B cell (primary cell): ENCODE data around the gene TRERF1. TPM values are rescaled to one million over a fixed set of nuclear protein-coding genes. Genes with fewer than 3 reads are reported as not detected.

Experiments
- ATAC-seq: fragments of 200-7000 bp; cut with Tn5 transposase; one replicate; pipeline ENCODE4 v1.10.0; 2021; ENCODE audit warnings: low read depth, mild to moderate bottlenecking, moderate number of reproducible peaks, moderate library complexity
- CTCF ChIA-PET: fragments of 350-600 bp; sonication (Branson Sonifier 250); formaldehyde crosslinking; loops from one replicate; lab custom pipeline; 2021; ENCODE audit warnings: antibody characterized with exemption, inconsistent platforms; lab: Charles Lee
- POLR2A ChIA-PET: fragments of 350-600 bp; sonication (Branson Sonifier 250); formaldehyde crosslinking; loops from one replicate; lab custom pipeline; 2021; ENCODE audit warnings: antibody characterized with exemption; lab: Charles Lee
- DNase-seq: peaks from one replicate; pipeline ENCODE4 v3.0.0; 2013
- H2AFZ ChIP-seq: 2 replicates; pipeline ENCODE4 v1.6.1; 2012; ENCODE audit warnings: mild to moderate bottlenecking, low read depth, low read length; ENCODE audit not compliant: insufficient read depth, poor library complexity, severe bottlenecking
- H3K27ac ChIP-seq, 2 donors: 1 replicate in 1 of 2; 2 replicates in 1 of 2; pipeline ENCODE4 v1.5.1; 2012 to 2013; ENCODE audit warnings: low read length in 2 of 2, mild to moderate bottlenecking in 2 of 2, moderate library complexity in 1 of 2
- H3K27me3 ChIP-seq, 4 experiments: fragments of 200-600 bp in 1 of 4; sonication (generic) in 1 of 4; replicated peaks in 1 of 4; 1 replicate in 2 of 4; 2 replicates in 2 of 4; pipeline versions ENCODE4 v1.6.1 to v1.7.0; 2013 to 2016; ENCODE audit warnings: low read length in 3 of 4, mild to moderate bottlenecking in 2 of 4, mixed read lengths in 1 of 4, moderate library complexity in 1 of 4; ENCODE audit not compliant: insufficient read depth in 4 of 4, control insufficient read depth in 3 of 4; ENCODE audit errors: control extremely low read depth in 1 of 4
- H3K36me3 ChIP-seq, 2 experiments: replicated peaks in 1 of 2; 1 replicate in 1 of 2; 2 replicates in 1 of 2; pipeline versions ENCODE4 v1.6.1 to v1.7.1; 2013; ENCODE audit warnings: low read length in 1 of 2; ENCODE audit not compliant: insufficient read depth in 2 of 2, control insufficient read depth in 1 of 2; ENCODE audit errors: control extremely low read depth in 1 of 2, extremely low read depth in 1 of 2
- H3K4me1 ChIP-seq, 2 donors: fragments of 200-600 bp in 1 of 2; sonication (generic) in 1 of 2; 1 replicate in 1 of 2; 2 replicates in 1 of 2; pipeline versions ENCODE4 v1.5.1 to v1.6.1; 2013 to 2017; ENCODE audit warnings: low read length in 2 of 2; ENCODE audit not compliant: control insufficient read depth in 2 of 2, insufficient read depth in 2 of 2
- H3K4me2 ChIP-seq: replicated peaks from 2 replicates; pipeline ENCODE3; 2012; ENCODE audit warnings: mild to moderate bottlenecking, low read depth, low read length; ENCODE audit not compliant: poor library complexity, severe bottlenecking
- H3K4me3 ChIP-seq, 5 experiments: fragments of 200-600 bp in 1 of 5; sonication (generic) in 1 of 5; 1 replicate in 3 of 5; 2 replicates in 2 of 5; pipeline versions ENCODE4 v1.5.1 to v1.7.0; 2011 to 2016; ENCODE audit warnings: low read length in 4 of 5, mild to moderate bottlenecking in 4 of 5, low read depth in 2 of 5, control low read depth in 1 of 5, moderate library complexity in 1 of 5; ENCODE audit not compliant: insufficient read depth in 1 of 5; ENCODE audit errors: control extremely low read depth in 1 of 5, extremely low read depth in 1 of 5
- H3K79me2 ChIP-seq: fragments of 200-600 bp; sonication (generic); one replicate; pipeline ENCODE4 v1.6.0; 2016; ENCODE audit warnings: low read length; ENCODE audit not compliant: control insufficient read depth, insufficient read depth
- H3K9ac ChIP-seq: fragments of 200-600 bp; sonication (generic); 2 replicates; pipeline ENCODE4 v1.6.1; 2017; ENCODE audit warnings: mild to moderate bottlenecking, low read length, moderate library complexity
- H3K9me3 ChIP-seq, 3 donors: one replicate each; pipeline versions ENCODE4 v1.6.1 to v1.7.1; 2013; ENCODE audit warnings: low read length in 2 of 3; ENCODE audit not compliant: control insufficient read depth in 2 of 3, insufficient read depth in 1 of 3; ENCODE audit errors: control extremely low read depth in 1 of 3
- H4K20me1 ChIP-seq: 2 replicates; pipeline ENCODE4 v1.6.0; 2012; ENCODE audit warnings: mild to moderate bottlenecking, low read length; ENCODE audit not compliant: insufficient read depth, control insufficient read depth, poor library complexity, severe bottlenecking
- H3K27ac Mint-ChIP-seq: one replicate; pipeline ENCODE4 v1.8.0; 2021; ENCODE audit warnings: mixed read lengths
- H3K27me3 Mint-ChIP-seq: one replicate; pipeline ENCODE4 v1.8.0; 2021; ENCODE audit warnings: mixed read lengths
- H3K4me1 Mint-ChIP-seq: one replicate; pipeline ENCODE4 v1.8.0; 2021; ENCODE audit warnings: mixed read lengths
- H3K4me3 Mint-ChIP-seq: one replicate; pipeline ENCODE4 v1.8.0; 2021; ENCODE audit warnings: mixed read lengths
- H3K9me3 Mint-ChIP-seq: one replicate; pipeline ENCODE4 v1.8.0; 2022; ENCODE audit warnings: mixed read lengths; ENCODE audit not compliant: insufficient read depth
- CTCF ChIP-seq: fragments of 200-600 bp; IDR thresholded peaks from one replicate; pipeline ENCODE4 v1.8.0; 2022; ENCODE audit warnings: antibody characterized with exemption, mild to moderate bottlenecking
- EZH2 ChIP-seq: IDR thresholded peaks from 2 replicates; pipeline ENCODE4 v1.6.1; 2012; ENCODE audit warnings: borderline replicate concordance, low read depth, mild to moderate bottlenecking, moderate library complexity, low read length; ENCODE audit not compliant: insufficient read depth, poor library complexity, severe bottlenecking
- WGBS: methylation state at CpG from one replicate; pipeline ENCODE4 v1.1.5; 2013; ENCODE audit warnings: missing lambda C conversion rate; ENCODE audit not compliant: insufficient coverage; 5-methylcytosine and 5-hydroxymethylcytosine counted together
- intact Hi-C: fragments of 100-400 bp; cut with micrococcal nuclease; formaldehyde crosslinking; loops from one replicate; pipeline ENCODE4 v1.10.0; 2022
- polyA plus RNA-seq: library from polyadenylated mRNA; depleted of rRNA; stranded (reverse); fragments of >200 nt; gene quantifications from 2 replicates; pipeline ENCODE4 v1.2.3, GENCODE V29; 2012
- total RNA-seq, 2 donors: library from RNA; stranded (reverse); fragments of 120-200 nt in 1 of 2; gene quantifications; 1 replicate in 1 of 2; 2 replicates in 1 of 2; pipeline versions ENCODE4 v1.2.3 to v1.2.4, GENCODE V29; 2013 to 2022

TRERF1 gene
- total and polyA plus RNA-seq, 2 donors (not counting 1 experiment from before 2014, with no cell fraction given), result 3.5 to 6.7 TPM

DNA sequence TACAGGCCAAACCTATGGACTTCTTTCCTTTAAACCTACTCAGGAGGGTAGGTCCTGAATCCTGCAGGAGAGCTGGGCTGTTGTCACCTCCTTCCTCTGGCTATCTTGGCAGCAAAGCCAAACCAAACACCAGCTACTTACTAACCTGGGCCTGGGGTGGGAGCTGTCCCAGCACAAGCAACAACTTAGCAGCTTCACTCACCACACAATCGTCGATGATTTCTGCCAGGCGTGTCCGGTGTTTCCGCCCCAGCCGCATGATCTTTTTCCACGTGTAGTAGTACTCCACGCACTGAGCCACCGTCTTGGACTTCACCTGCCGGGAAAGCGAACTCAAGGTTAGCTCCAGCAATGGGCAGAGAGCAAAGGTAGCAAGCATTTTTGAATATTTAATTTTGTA is 208.7 kb downstream of the TRERF1 start:
- H3K9me3 ChIP-seq, result no peaks in the 10 kb centered on the region
- H3K27me3 Mint-ChIP-seq, result no peaks in the 10 kb centered on the region

DNA sequence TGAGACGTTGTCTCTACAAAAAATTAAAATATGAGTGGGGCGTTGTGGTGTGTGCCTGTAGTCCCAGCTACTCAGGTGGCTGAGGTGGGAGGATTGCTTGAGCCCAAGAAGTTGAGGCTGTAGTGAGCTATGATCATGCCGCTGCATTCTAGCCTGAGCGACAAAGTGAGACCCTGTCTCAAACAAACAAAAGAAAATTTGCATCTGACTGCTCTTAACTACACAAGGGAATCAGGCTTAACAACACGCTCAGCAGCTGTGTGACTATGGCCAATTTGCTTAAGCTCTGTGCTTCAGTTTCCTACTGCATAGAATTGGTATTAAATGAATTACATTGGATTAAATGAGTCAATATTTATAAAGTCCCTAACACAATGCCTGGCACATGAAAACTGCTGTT is 209.8 kb downstream of the TRERF1 start:
- H2AFZ ChIP-seq, result no peak overlapping the region
- no peaks in the 10 kb centered on the region for H3K9me3 ChIP-seq
- H3K27ac ChIP-seq, result no peak overlapping the region
- ChIA-PET CTCF (interaction anchor here (1.1 kb wide), 1 partner anchor 290 kb away, joined by 4 read pairs; no protein-coding TSS in a partner anchor), POLR2A (no interaction called here)
- no peaks in the 10 kb centered on the region for H3K4me1 Mint-ChIP-seq
- 75% methylated on average over 3 of the region's 5 CpGs for WGBS
- intact Hi-C loops, result no loop called here
- no peaks in the 10 kb centered on the region for H4K20me1 ChIP-seq
- H3K27ac Mint-ChIP-seq, result no peak overlapping the region
- ATAC-seq (no peak), DNase-seq (no peak)
- H3K9ac ChIP-seq, result no peak overlapping the region
- H3K27me3 ChIP-seq, result no peaks in the 10 kb centered on the region
- H3K4me1 ChIP-seq, result no peaks in the 10 kb centered on the region
- no peak overlapping the region for H3K4me3 ChIP-seq
- H3K27me3 Mint-ChIP-seq, result no peaks in the 10 kb centered on the region
- H3K79me2 ChIP-seq, result no peaks in the 10 kb centered on the region
- no peak overlapping the region for H3K4me2 ChIP-seq
- H3K36me3 ChIP-seq, result no peaks in the 10 kb centered on the region
- no peaks in the 10 kb centered on the region for H3K9me3 Mint-ChIP-seq
- H3K4me3 Mint-ChIP-seq, result no peak overlapping the region
- TF ChIP-seq CTCF (no peak), EZH2 (no peak)

More for the DNA sequence above, 208.7 kb downstream of the TRERF1 start:
- H3K36me3 ChIP-seq, result no peaks in the 10 kb centered on the region
- ChIA-PET POLR2A (no interaction called here), CTCF (no interaction called here)
- TF ChIP-seq CTCF (no peak), EZH2 (no peak)
- H3K4me3 ChIP-seq, result no peak overlapping the region
- no peak overlapping the region for H2AFZ ChIP-seq
- DNase-seq, result no peak
- H4K20me1 ChIP-seq, result no peaks in the 10 kb centered on the region
- intact Hi-C loops, result no loop called here
- H3K27me3 ChIP-seq, result no peaks in the 10 kb centered on the region
- H3K9ac ChIP-seq, result no peak overlapping the region
- 100% methylated on average over 11 of the region's 11 CpGs for WGBS
- Mint-ChIP-seq H3K9me3 (no peaks in the 10 kb centered on the region), H3K4me3 (no peak overlapping the region), H3K4me1 (no peaks in the 10 kb centered on the region), H3K27ac (no peak overlapping the region)
- ATAC-seq, result no peak
- no peaks in the 10 kb centered on the region for H3K79me2 ChIP-seq
- H3K4me1 ChIP-seq, result no peaks in the 10 kb centered on the region
- no peak overlapping the region for H3K4me2 ChIP-seq
- H3K27ac ChIP-seq, result no peak overlapping the region
